A673 (cell line): ENCODE results near the gene RHEX. TPM values are rescaled to one million over a fixed set of nuclear protein-coding genes. Genes with fewer than 3 reads are reported as not detected.

ENCODE experiments used
- BruUV-seq: library from RNA; stranded (reverse); fragments of 400-500 nt; replicated peaks from 2 replicates; lab custom pipeline; 2021; lab: Mats Ljungman, UMichigan
- CTCF ChIA-PET: fragments of 300-600 bp; sonication (Branson Sonifier 250); formaldehyde crosslinking; loops from one replicate; lab custom pipeline; 2022; ENCODE audit warnings: antibody characterized with exemption; lab: Charles Lee
- POLR2A ChIA-PET: fragments of 300-600 bp; sonication (Branson Sonifier 250); formaldehyde crosslinking; loops from one replicate; lab custom pipeline; 2022; ENCODE audit warnings: antibody characterized with exemption; ENCODE audit not compliant: low non-redundant PET; lab: Charles Lee
- DNase-seq: peaks from one replicate; pipeline ENCODE4 v3.0.0-alpha.2; 2015; ENCODE audit warnings: low spot score
- H3K27ac ChIP-seq: fragments of 200-600 bp; sonication (generic); 2 replicates; pipeline ENCODE4 v1.5.1; 2016; ENCODE audit warnings: mixed run types, low read depth, mild to moderate bottlenecking, mixed read lengths, antibody characterized with exemption, low read length; ENCODE audit not compliant: poor library complexity, severe bottlenecking
- H3K27me3 ChIP-seq: fragments of 200-600 bp; sonication (generic); replicated peaks from 2 replicates; pipeline ENCODE4 v1.6.1; 2017; ENCODE audit warnings: mixed run types, low read depth, mild to moderate bottlenecking, mixed read lengths, antibody characterized with exemption, low read length; ENCODE audit not compliant: insufficient read depth, poor library complexity
- H3K36me3 ChIP-seq: fragments of 200-600 bp; sonication (generic); 2 replicates; pipeline ENCODE4 v1.6.1; 2016; ENCODE audit warnings: mixed run types, mild to moderate bottlenecking, mixed read lengths, antibody characterized with exemption, low read length; ENCODE audit not compliant: insufficient read depth, poor library complexity, severe bottlenecking
- H3K4me1 ChIP-seq: fragments of 200-600 bp; sonication (generic); 2 replicates; pipeline ENCODE4 v1.6.1; 2017; ENCODE audit warnings: mixed run types, mild to moderate bottlenecking, mixed read lengths, antibody characterized with exemption, low read length; ENCODE audit not compliant: insufficient read depth, poor library complexity, severe bottlenecking
- H3K4me3 ChIP-seq: fragments of 200-600 bp; sonication (generic); 2 replicates; pipeline ENCODE4 v1.5.1; 2016; ENCODE audit warnings: low read depth, mixed run types, mild to moderate bottlenecking, mixed read lengths, low read length; ENCODE audit not compliant: poor library complexity, severe bottlenecking
- H3K9me3 ChIP-seq: fragments of 200-600 bp; sonication (generic); 2 replicates; pipeline ENCODE4 v1.6.1; 2016; ENCODE audit warnings: mixed run types, low read depth, mild to moderate bottlenecking, mixed read lengths, antibody characterized with exemption, low read length; ENCODE audit not compliant: poor library complexity, severe bottlenecking
- CTCF ChIP-seq: fragments of 300-800, 200-600 bp; sonication (generic); conservative IDR thresholded peaks from 2 replicates; pipeline ENCODE4 v1.5.1; 2017; ENCODE audit warnings: low read depth, mild to moderate bottlenecking, antibody characterized with exemption, low read length, moderate library complexity, mixed read lengths
- EZH2 ChIP-seq: fragments of 200-600 bp; sonication (generic); IDR thresholded peaks from 2 replicates; pipeline ENCODE4 v1.6.1; 2017; ENCODE audit warnings: borderline replicate concordance, low read depth, mild to moderate bottlenecking, mixed read lengths, antibody characterized with exemption, low read length; ENCODE audit not compliant: poor library complexity, severe bottlenecking
- intact Hi-C: fragments of 100-400 bp; cut with micrococcal nuclease; formaldehyde crosslinking; loops from one replicate; pipeline ENCODE4 v1.10.0; 2022; ENCODE audit not compliant: unreplicated experiment
- total RNA-seq: library from RNA; stranded (reverse); gene quantifications from 2 replicates; pipeline ENCODE4 v1.2.3, GENCODE V29; 2021

RHEX gene
- total RNA-seq, 1 experiment from 2014 or later: not detected

GRCh38 chr1:206121269-206121668 lies 68.3 kb downstream of the RHEX start:
- DNase-seq: no peak
- no peaks in the 10 kb centered on the region for H3K4me1 ChIP-seq
- no TSS peak for BruUV-seq
- TF ChIP-seq CTCF: no peak
- no peak for TF ChIP-seq EZH2
- POLR2A ChIA-PET: no interaction called here
- intact Hi-C loops: no loop called here
- H3K36me3 ChIP-seq: no peaks in the 10 kb centered on the region
- CTCF ChIA-PET: interaction anchor here (0.6 kb wide), 1 partner anchor 980 kb away, joined by 3 read pairs; no protein-coding TSS in a partner anchor
- no peak overlapping the region for H3K4me3 ChIP-seq
- H3K27ac ChIP-seq: no peak overlapping the region
- H3K27me3 ChIP-seq: peaks cover 39% of the 10 kb centered on the region
- H3K9me3 ChIP-seq: peaks cover 13% of the 10 kb centered on the region

DNA sequence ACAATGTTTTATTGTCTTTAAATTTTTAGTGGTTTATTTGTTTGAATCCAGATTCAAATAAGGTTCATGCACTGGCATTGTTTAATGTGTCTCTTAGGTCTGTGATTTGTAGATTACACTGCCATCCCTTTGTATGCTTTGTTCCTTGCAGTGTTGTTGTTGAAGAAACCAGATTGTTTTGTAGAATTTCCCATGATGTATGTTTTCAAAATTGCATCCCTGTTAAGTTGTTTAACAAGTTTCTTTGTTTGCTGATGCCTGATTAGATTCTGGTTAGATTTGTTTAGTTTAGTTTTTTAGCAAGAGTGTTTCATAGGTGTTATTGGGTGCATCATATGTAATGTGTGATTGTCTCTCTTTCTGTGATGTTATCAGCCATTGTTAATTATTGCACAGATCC lies 69.7 kb downstream of the RHEX start:
- CTCF ChIA-PET: no interaction called here
- intact Hi-C loops: no loop called here
- Histone ChIP-seq H3K4me3 (no peak overlapping the region), H3K27me3 (peaks cover 26% of the 10 kb centered on the region), H3K9me3 (peaks cover 13% of the 10 kb centered on the region), H3K4me1 (no peaks in the 10 kb centered on the region), H3K36me3 (no peaks in the 10 kb centered on the region), H3K27ac (no peak overlapping the region)
- no peak for DNase-seq
- POLR2A ChIA-PET: no interaction called here
- BruUV-seq: no TSS peak
- no peak for TF ChIP-seq EZH2
- TF ChIP-seq CTCF: no peak

DNA sequence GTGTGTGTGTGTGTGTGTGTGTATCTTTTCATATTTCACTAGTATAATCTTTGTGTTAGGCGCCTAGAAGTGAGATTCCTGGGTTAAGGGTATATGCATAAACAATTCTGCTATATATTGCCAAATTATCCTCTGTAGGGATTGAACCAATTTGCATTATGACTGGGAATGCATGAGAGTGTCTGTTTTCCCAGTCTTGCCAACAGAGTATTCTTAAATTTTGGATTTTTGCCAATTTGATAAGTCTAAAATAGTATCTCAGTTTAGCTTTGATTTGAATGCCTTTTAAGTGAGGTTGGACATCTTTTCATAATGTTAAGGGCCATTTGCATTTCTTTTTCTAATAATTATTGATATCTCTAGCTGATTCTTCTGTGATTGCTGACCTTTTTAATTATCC lies 72.4 kb downstream of the RHEX start:
- Histone ChIP-seq H3K36me3 (no peaks in the 10 kb centered on the region), H3K9me3 (peaks cover 13% of the 10 kb centered on the region), H3K4me1 (no peaks in the 10 kb centered on the region), H3K27me3 (peaks cover 6% of the 10 kb centered on the region), H3K27ac (no peak overlapping the region), H3K4me3 (no peak overlapping the region)
- TF ChIP-seq CTCF: no peak
- no peak for TF ChIP-seq EZH2
- BruUV-seq: no TSS peak
- ChIA-PET POLR2A (no interaction called here), CTCF (no interaction called here)
- intact Hi-C loops: no loop called here
- no peak for DNase-seq
